Body of pancreas (tissue), 4 donors: ENCODE results near the gene OR52H1.

Source experiments
- CTCF ChIP-seq, 7 experiments: fragments of 450-650 bp in 4 of 7; fragments of 200-600 bp in 3 of 7; sonication (generic) in 3 of 7; IDR thresholded peaks; one replicate each; pipeline ENCODE4 v1.5.1; 2016 to 2019; ENCODE audit warnings: antibody characterized with exemption in 7 of 7
- POLR2A ChIP-seq, 3 donors: fragments of 450-650 bp; IDR thresholded peaks; one replicate each; pipeline ENCODE4 v1.6.1; 2016; ENCODE audit warnings: antibody characterized with exemption in 3 of 3, mild to moderate bottlenecking in 2 of 3

- no peak for TF ChIP-seq CTCF (IDR thresholded peaks at IDR 0.05)
- TF ChIP-seq POLR2A (IDR thresholded peaks at IDR 0.05), result no peak
These were observed 26.8 kb downstream of the OR52H1 start for GRCh38 chr11:5521540-5521939.
